ENCODE results near the gene SUPT3H.

DNA sequence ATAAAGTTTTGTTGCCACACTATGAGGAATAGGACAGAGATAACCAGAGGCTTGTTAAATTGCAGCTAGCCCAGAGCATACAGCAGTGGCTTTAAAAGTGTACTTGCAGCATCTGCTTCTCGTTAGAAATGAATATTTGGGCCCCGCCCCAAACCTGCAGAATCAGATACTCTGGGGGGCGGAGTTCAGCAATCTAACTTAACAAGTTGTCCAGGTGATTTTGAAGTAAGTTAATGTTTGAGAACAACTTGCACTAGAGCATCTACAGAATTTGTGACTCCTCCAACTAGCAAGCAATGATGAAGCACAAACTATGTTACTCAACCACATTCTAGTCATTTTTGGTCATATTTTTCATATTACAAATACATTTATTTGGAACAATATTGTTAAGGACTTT is 10.6 kb upstream of the SUPT3H start:
- TF ChIP-seq, protein P1, sequence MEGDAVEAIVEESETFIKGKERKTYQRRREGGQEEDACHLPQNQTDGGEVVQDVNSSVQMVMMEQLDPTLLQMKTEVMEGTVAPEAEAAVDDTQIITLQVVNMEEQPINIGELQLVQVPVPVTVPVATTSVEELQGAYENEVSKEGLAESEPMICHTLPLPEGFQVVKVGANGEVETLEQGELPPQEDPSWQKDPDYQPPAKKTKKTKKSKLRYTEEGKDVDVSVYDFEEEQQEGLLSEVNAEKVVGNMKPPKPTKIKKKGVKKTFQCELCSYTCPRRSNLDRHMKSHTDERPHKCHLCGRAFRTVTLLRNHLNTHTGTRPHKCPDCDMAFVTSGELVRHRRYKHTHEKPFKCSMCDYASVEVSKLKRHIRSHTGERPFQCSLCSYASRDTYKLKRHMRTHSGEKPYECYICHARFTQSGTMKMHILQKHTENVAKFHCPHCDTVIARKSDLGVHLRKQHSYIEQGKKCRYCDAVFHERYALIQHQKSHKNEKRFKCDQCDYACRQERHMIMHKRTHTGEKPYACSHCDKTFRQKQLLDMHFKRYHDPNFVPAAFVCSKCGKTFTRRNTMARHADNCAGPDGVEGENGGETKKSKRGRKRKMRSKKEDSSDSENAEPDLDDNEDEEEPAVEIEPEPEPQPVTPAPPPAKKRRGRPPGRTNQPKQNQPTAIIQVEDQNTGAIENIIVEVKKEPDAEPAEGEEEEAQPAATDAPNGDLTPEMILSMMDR (optimal IDR thresholded peaks at IDR 0.05 in 1 of 3, IDR thresholded peaks at IDR 0.05 in 1 of 3, conservative IDR thresholded peaks at IDR 0.05 in 1 of 3; ENCODE audit: extremely low read depth in 1 of 3, insufficient read depth in 2 of 3, low read length in 3 of 3), result no peak
- TF ChIP-seq EZH2 (IDR thresholded peaks at IDR 0.05; ENCODE audit: low read length), result no peak
